Upper lobe of left lung (tissue), 6 donors: ENCODE data around the gene SLC35G4. TPM values are rescaled to one million over a fixed set of nuclear protein-coding genes. Genes with fewer than 3 reads are reported as not detected.

ENCODE experiments used
- ATAC-seq, 2 donors: fragments of 200-7000 bp; cut with Tn5 transposase; one replicate each; pipeline ENCODE4 v1.9.1; 2022; ENCODE audit warnings: mild to moderate bottlenecking in 2 of 2, moderate library complexity in 2 of 2; ENCODE audit not compliant: low FRiP score in 2 of 2
- DNase-seq, 2 donors: peaks; one replicate each; pipeline ENCODE4 v3.0.0-alpha.2; 2019 to 2020
- H3K27ac ChIP-seq, 4 donors: fragments of 200-600 bp; sonication (generic); one replicate each; pipeline ENCODE4 v1.5.1; 2016 to 2019
- H3K27me3 ChIP-seq, 4 donors: fragments of 200-600 bp; sonication (generic); one replicate each; pipeline ENCODE4 v1.5.1; 2017 to 2019
- H3K36me3 ChIP-seq, 4 donors: fragments of 200-600 bp; sonication (generic); one replicate each; pipeline ENCODE4 v1.5.1; 2016 to 2019
- H3K4me1 ChIP-seq, 4 donors: fragments of 200-600 bp; sonication (generic); one replicate each; pipeline ENCODE4 v1.5.1; 2018 to 2019
- H3K4me3 ChIP-seq, 4 donors: fragments of 200-600 bp; sonication (generic); one replicate each; pipeline ENCODE4 v1.5.1; 2017 to 2019; ENCODE audit warnings: mild to moderate bottlenecking in 2 of 4, moderate library complexity in 1 of 4
- H3K9me3 ChIP-seq, 4 donors: fragments of 200-600 bp; sonication (generic); one replicate each; pipeline ENCODE4 v1.5.1; 2018 to 2019
- EP300 ChIP-seq, 4 donors: sonication (generic); formaldehyde crosslinking; IDR thresholded peaks; one replicate each; pipeline ENCODE4 v1.5.1; 2017; ENCODE audit warnings: antibody characterized with exemption in 4 of 4, control low read depth in 2 of 4
- POLR2AphosphoS5 ChIP-seq, 2 donors: sonication (generic); formaldehyde crosslinking; IDR thresholded peaks; one replicate each; pipeline ENCODE4 v1.5.1; 2017; ENCODE audit warnings: antibody characterized with exemption in 2 of 2
- WGBS, 2 donors: methylation state at CpG; one replicate each; pipeline ENCODE4 v1.1.5; 2017 to 2018; 5-methylcytosine and 5-hydroxymethylcytosine counted together
- small RNA-seq, 4 donors: library from RNA; depleted of rRNA; stranded (forward); fragments of <200 nt; gene quantifications; one replicate each; pipeline ENCODE3, GENCODE V24; 2016
- total RNA-seq, 6 donors: library from RNA; depleted of rRNA in 4 of 6; stranded (reverse); fragments of >200 nt in 4 of 6; gene quantifications; one replicate each; pipeline versions ENCODE4 v1.1.0 to v1.2.1, GENCODE V29; 2016 to 2021
- donor health status: DM: no; HTN: no; CAD: no; lungs with moderate emphysema.
- donor health status: DM: no; HTN: yes; CAD: no; lungs with severe emphysema.

Gene SLC35G4
- total RNA-seq, 6 donors from 2014 or later: not detected

- Histone ChIP-seq H3K9me3 (no peaks in the 10 kb centered on the region), H3K4me3 (no peak overlapping the region), H3K36me3 (no peaks in the 10 kb centered on the region), H3K27ac (no peak overlapping the region), H3K4me1 (peaks cover 2 to 7% (median 3%) of the 10 kb centered on the region in 4 donors), H3K27me3 (no peaks in the 10 kb centered on the region)
- ATAC-seq (peak; percentile 27 to 75), DNase-seq (peak in 1 of 2 donors; percentile 80)
- WGBS, 2 donors: 63 to 68% methylated on average over 6 of the region's 6 CpGs
- TF ChIP-seq EP300 (IDR thresholded peaks at IDR 0.05) (no peak), POLR2AphosphoS5 (IDR thresholded peaks at IDR 0.05) (peak in 1 of 2 donors; percentile 21)
Measured at GRCh38 chr18:11658989-11659388, 49.6 kb downstream of the SLC35G4 start.

Small RNA genes lying within 50 kb of the gene (small RNA-seq; reads per million reads assigned to genes)
- 0 reads per million in 4 donors for gene AP001120.4

Other genes starting within 250 kb of the SLC35G4 start
- gene GNAL, start 79.7 kb downstream of the SLC35G4 start, total RNA-seq: 1 to 10 TPM in 5 of 6 donors, under 1 TPM in 1; 1.00 to 6.7 (median 3.5) TPM
- gene CHMP1B, start 241.8 kb downstream of the SLC35G4 start, total RNA-seq: 10 to 100 TPM; 29.3 to 61.4 (median 50.0) TPM